ENCODE data around the gene SLIT3. TPM values are rescaled to one million over a fixed set of nuclear protein-coding genes. Genes with fewer than 3 reads are reported as not detected.

Gene SLIT3
- total RNA-seq, 6 donors from 2014 or later = 10.8 to 57.3 (median 32.2) TPM

DNA sequence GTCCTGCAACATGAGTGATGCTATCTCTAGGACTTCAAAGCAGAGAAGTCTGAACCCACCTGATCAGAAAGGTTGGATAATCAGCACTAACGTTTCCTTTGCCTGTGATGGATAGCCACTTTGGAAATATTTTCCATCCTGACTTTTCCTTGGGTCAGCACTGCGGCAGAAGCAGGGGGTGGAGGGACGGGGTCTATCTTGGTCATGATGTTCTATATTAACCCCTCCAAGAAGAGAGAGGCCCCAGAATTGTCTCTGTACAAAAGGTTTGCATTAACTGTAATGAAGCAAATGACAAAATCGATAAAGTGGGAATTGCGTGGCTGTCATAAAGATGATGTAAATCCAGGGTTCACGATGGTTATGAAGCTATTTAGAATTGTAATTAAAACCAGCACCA lies 441.9 kb downstream of the SLIT3 start:
- 80 to 88% methylated on average over 6 of the region's 6 CpGs for WGBS, 2 donors
- H3K27me3 ChIP-seq = no peaks in the 10 kb centered on the region
- H3K4me3 ChIP-seq = no peak overlapping the region
- ATAC-seq (ENCODE audit: low FRiP score in 2 of 2) (no peak), DNase-seq (no peak)
- TF ChIP-seq POLR2AphosphoS5 (IDR thresholded peaks at IDR 0.05) (no peak), POLR2A (IDR thresholded peaks at IDR 0.05) (no peak), EP300 (IDR thresholded peaks at IDR 0.05) (no peak), CTCF (IDR thresholded peaks at IDR 0.05) (no peak)
- no peak overlapping the region for H3K27ac ChIP-seq
- no peaks in the 10 kb centered on the region for H3K36me3 ChIP-seq
- no peaks in the 10 kb centered on the region for H3K9me3 ChIP-seq
- no peaks in the 10 kb centered on the region for H3K4me1 ChIP-seq

DNA sequence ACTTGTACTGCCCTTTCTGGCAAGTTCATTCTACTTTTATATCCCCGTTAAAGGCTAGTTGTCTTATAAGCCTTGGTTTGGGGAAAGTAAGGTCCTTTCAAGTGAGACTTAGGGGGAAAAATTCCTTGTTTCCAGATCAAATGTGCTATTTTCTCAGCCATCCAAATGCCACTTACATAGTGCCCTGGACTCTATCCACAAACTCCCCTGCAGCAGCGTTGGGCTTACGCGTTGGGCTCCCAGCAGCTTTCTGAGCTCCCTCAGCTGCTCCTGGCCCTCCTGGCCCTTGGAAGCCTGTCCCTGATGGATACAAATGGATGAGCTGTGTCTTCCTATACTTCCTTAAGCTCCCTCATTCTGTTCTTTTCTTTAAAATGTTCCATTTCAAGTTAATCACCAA lies 442.6 kb downstream of the SLIT3 start:
- Histone ChIP-seq H3K27ac (no peak overlapping the region), H3K4me1 (no peaks in the 10 kb centered on the region), H3K27me3 (no peaks in the 10 kb centered on the region), H3K4me3 (no peak overlapping the region), H3K36me3 (no peaks in the 10 kb centered on the region), H3K9me3 (no peaks in the 10 kb centered on the region)
- no peak for TF ChIP-seq CTCF (IDR thresholded peaks at IDR 0.05)
- TF ChIP-seq POLR2AphosphoS5 (IDR thresholded peaks at IDR 0.05) = no peak
- TF ChIP-seq POLR2A (IDR thresholded peaks at IDR 0.05) = no peak
- no peak for TF ChIP-seq EP300 (IDR thresholded peaks at IDR 0.05)
- no peak for DNase-seq
- WGBS, 2 donors = 78 to 88% methylated on average over 4 of the region's 4 CpGs
- no peak for ATAC-seq (ENCODE audit: low FRiP score in 2 of 2)

- DNase-seq = no peak
- H3K27me3 ChIP-seq = no peaks in the 10 kb centered on the region
- H3K4me3 ChIP-seq = no peak overlapping the region
- no peaks in the 10 kb centered on the region for H3K9me3 ChIP-seq
- no peak overlapping the region for H3K27ac ChIP-seq
- H3K4me1 ChIP-seq = no peaks in the 10 kb centered on the region
- H3K36me3 ChIP-seq = no peaks in the 10 kb centered on the region
- no peak for ATAC-seq (ENCODE audit: low FRiP score in 2 of 2)
- no peak for TF ChIP-seq POLR2A (IDR thresholded peaks at IDR 0.05)
- WGBS, 2 donors = 82 to 92% methylated on average over 5 of the region's 5 CpGs
Measured at GRCh38 chr5:168853972-168854371, 447.0 kb downstream of the SLIT3 start.

DNA sequence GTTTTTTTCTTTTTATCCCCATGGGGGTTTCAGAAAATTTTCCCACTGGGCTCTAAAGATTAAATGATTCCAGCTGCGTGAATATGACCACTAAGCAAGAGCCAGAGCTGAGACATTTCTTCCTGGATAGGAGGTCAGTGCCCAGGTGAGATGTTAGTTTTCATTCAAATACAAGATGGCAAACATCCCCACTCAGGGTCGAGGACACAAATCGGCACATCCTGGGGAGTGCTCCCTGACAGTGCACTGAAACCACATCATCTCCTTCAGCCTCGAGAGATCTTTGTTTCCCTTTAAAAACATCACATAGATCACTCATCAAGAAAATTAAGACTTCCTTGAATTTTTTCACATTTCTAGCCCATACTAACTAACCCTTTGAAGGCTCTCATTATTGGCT lies 448.6 kb downstream of the SLIT3 start:
- Histone ChIP-seq H3K36me3 (no peaks in the 10 kb centered on the region), H3K4me3 (no peak overlapping the region), H3K9me3 (no peaks in the 10 kb centered on the region), H3K27ac (no peak overlapping the region), H3K4me1 (no peaks in the 10 kb centered on the region), H3K27me3 (no peaks in the 10 kb centered on the region)
- TF ChIP-seq POLR2AphosphoS5 (IDR thresholded peaks at IDR 0.05) = no peak
- TF ChIP-seq EP300 (IDR thresholded peaks at IDR 0.05) = no peak
- TF ChIP-seq CTCF (IDR thresholded peaks at IDR 0.05) = no peak
- no peak for TF ChIP-seq POLR2A (IDR thresholded peaks at IDR 0.05)
- WGBS, 2 donors = 16 to 31% methylated on average over 4 of the region's 4 CpGs
- ATAC-seq (ENCODE audit: low FRiP score in 2 of 2) (no peak), DNase-seq (no peak)

DNA sequence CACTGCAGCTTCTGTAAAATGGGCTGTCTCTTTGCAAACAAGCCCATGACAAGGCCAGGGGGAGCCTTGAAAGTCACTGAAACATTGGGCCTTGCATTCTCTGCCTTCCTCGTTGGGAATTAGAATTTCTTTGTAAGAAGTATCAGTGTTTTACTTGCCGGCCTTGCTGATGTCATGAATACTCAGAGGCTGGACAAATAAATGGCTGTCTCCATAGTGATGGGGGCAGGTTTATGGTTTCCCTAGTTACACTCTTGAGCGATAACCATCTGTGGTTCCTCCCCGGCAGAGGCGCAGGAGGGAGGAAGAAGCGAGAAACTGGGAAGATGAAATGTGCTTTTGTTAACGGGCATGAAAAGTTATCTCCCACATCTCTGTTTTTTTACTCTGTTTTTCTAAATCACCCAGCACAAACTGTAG lies 449.0 kb downstream of the SLIT3 start:
- Histone ChIP-seq H3K4me1 (no peaks in the 10 kb centered on the region), H3K27me3 (no peaks in the 10 kb centered on the region), H3K9me3 (no peaks in the 10 kb centered on the region), H3K36me3 (no peaks in the 10 kb centered on the region), H3K27ac (no peak overlapping the region), H3K4me3 (no peak overlapping the region)
- TF ChIP-seq EP300 (IDR thresholded peaks at IDR 0.05) (no peak), POLR2AphosphoS5 (IDR thresholded peaks at IDR 0.05) (no peak), POLR2A (IDR thresholded peaks at IDR 0.05) (no peak), CTCF (IDR thresholded peaks at IDR 0.05) (no peak)
- DNase-seq (no peak), ATAC-seq (ENCODE audit: low FRiP score in 2 of 2) (peak in 1 of 2 donors; percentile 22)
- WGBS, 2 donors = 8 to 15% methylated on average over 7 of the region's 7 CpGs
